Upper lobe of left lung (tissue), 4 donors: Measurements from ENCODE around the gene IFNA7.
"Not testable (repeated sequence)": the region's sequence is repeated elsewhere in the genome, so short reads cannot be mapped to it uniquely, and the experiment has no call there.

Experiments used
- CTCF ChIP-seq, 6 experiments: fragments of 450-650 bp in 4 of 6; fragments of 200-600 bp in 2 of 6; sonication (generic) in 2 of 6; IDR thresholded peaks; one replicate each; pipeline ENCODE4 v1.5.1; 2016 to 2019; ENCODE audit warnings: antibody characterized with exemption in 6 of 6
- EP300 ChIP-seq, 4 donors: sonication (generic); formaldehyde crosslinking; IDR thresholded peaks; one replicate each; pipeline ENCODE4 v1.5.1; 2017; ENCODE audit warnings: antibody characterized with exemption in 4 of 4, control low read depth in 2 of 4
- POLR2A ChIP-seq, 4 donors: fragments of 450-650 bp; IDR thresholded peaks; one replicate each; pipeline ENCODE4 v1.5.1; 2016 to 2017; ENCODE audit warnings: antibody characterized with exemption in 4 of 4, mild to moderate bottlenecking in 2 of 4
- POLR2AphosphoS5 ChIP-seq, 2 donors: sonication (generic); formaldehyde crosslinking; IDR thresholded peaks; one replicate each; pipeline ENCODE4 v1.5.1; 2017; ENCODE audit warnings: antibody characterized with exemption in 2 of 2

DNA sequence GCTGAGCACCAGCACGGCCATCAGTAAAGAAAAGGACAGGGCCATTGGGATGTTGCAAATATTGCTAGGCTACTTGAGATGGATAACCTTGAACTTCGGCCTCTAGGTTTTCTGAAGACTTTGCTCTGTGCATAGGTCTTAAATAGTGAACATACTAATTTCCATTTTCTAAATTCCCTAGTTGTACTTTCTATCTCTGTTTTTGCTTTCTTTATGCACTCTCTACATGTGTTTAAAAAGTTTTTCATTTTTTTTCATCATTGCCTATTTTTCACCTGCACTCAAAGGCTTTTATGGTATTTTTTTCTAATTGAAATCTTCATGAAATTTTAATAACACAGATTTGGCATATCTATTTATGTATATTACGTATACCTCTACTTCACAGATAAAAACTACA is 14.5 kb downstream of the IFNA7 start, which contains the start of gene IFNA4:
- TF ChIP-seq CTCF, POLR2A, EP300, POLR2AphosphoS5 (IDR thresholded peaks at IDR 0.05): not testable (repeated sequence)
